ENCODE results near the gene ASIC5.

- TF ChIP-seq POLR2A (IDR thresholded peaks at IDR 0.05) (no peak), CTCF (IDR thresholded peaks at IDR 0.05) (no peak)
Measured at GRCh38 chr4:155903453-155903852, 37.4 kb upstream of the ASIC5 start, which contains the start of gene TDO2.
